GM12874 (cell line): ENCODE results near the gene ITGB4.

ENCODE experiments used
- CTCF ChIP-seq: IDR thresholded peaks from 2 replicates; pipeline ENCODE4 v1.5.1; 2011; ENCODE audit warnings: low read depth, mild to moderate bottlenecking, control low read depth, low read length, moderate library complexity; ENCODE audit not compliant: insufficient read depth

ITGB4 gene

GRCh38 chr17:75697651-75698291, 23.5 kb upstream of the ITGB4 start:
- no peak for TF ChIP-seq CTCF

- no peak for TF ChIP-seq CTCF
Observed at GRCh38 chr17:75698659-75699058, 22.6 kb upstream of the ITGB4 start.

GRCh38 chr17:75701288-75701687, 20.0 kb upstream of the ITGB4 start:
- no peak for TF ChIP-seq CTCF

- no peak for TF ChIP-seq CTCF
Observed at GRCh38 chr17:75703191-75703590, 18.1 kb upstream of the ITGB4 start.

GRCh38 chr17:75703591-75703990, 17.7 kb upstream of the ITGB4 start:
- no peak for TF ChIP-seq CTCF

- TF ChIP-seq CTCF = no peak
Observed at GRCh38 chr17:75704963-75705875, 16.0 kb upstream of the ITGB4 start.

GRCh38 chr17:75706042-75706728, 15.1 kb upstream of the ITGB4 start:
- TF ChIP-seq CTCF = no peak
